ENCODE measurements around the gene NCAM1. TPM values are rescaled to one million over a fixed set of nuclear protein-coding genes. Genes with fewer than 3 reads are reported as not detected.

NCAM1 gene
- total and polyA plus RNA-seq, 9 of the 15 experiments (the other 6 are each of a cell fraction or from before 2014, with no cell fraction given) = 0.09 to 0.23 TPM; not detected in 7

- Histone ChIP-seq H3K27ac (ENCODE audit: extremely low read depth, low read depth, low read length) (no peak overlapping the region), H3K36me3 (ENCODE audit: control insufficient read depth, insufficient read depth, low read length) (no peaks in the 10 kb centered on the region), H3K79me2 (ENCODE audit: control insufficient read depth, insufficient read depth, low read length) (no peaks in the 10 kb centered on the region), H3K9me3 (replicated peaks; ENCODE audit: control insufficient read depth, insufficient read depth, low read depth, low read length) (no peaks in the 10 kb centered on the region), H3K27me3 (ENCODE audit: control insufficient read depth in 2 of 2, insufficient read depth in 2 of 2, low read length in 2 of 2) (peaks cover 11 to 26% of the 10 kb centered on the region in 2 experiments; a peak in 4 of 5 replicates), H3K4me2 (ENCODE audit: insufficient read depth, low read length) (no peak overlapping the region), H3K9me1 (ENCODE audit: control insufficient read depth, insufficient read depth, low read length) (no peaks in the 10 kb centered on the region), H2AFZ (ENCODE audit: low read depth, low read length) (no peak overlapping the region), H3K4me1 (replicated peaks in 1 of 2; ENCODE audit: control insufficient read depth in 2 of 2, insufficient read depth in 2 of 2, low read length in 2 of 2) (no peaks in the 10 kb centered on the region), H3K9ac (ENCODE audit: insufficient read depth in 1 of 2, low read depth in 2 of 2, low read length in 2 of 2) (no peak overlapping the region), H3K4me3 (no peak overlapping the region), H4K20me1 (replicated peaks; ENCODE audit: control insufficient read depth, insufficient read depth, low read length) (no peaks in the 10 kb centered on the region)
- no peak for TF ChIP-seq HMGXB4 (CRISPR knock-in tag; IDR thresholded peaks at IDR 0.05)
- TF ChIP-seq NFXL1 (CRISPR knock-in tag; IDR thresholded peaks at IDR 0.05) = no peak
- TF ChIP-seq HMBOX1 (IDR thresholded peaks at IDR 0.05) = no peak
- TF ChIP-seq RBM25 (IDR thresholded peaks at IDR 0.05; ENCODE audit: low read depth, low read length, severe bottlenecking) = peak; percentile 51
- FAIRE-seq = no peak
- no TSS peak for BruUV-seq (replicated peaks)
- WGBS (ENCODE audit: insufficient coverage, low coverage, missing lambda C conversion rate) = 0% methylated on average over 2 of the region's 2 CpGs
- DNase-seq (ENCODE audit: extremely low read depth in 1 of 4, low spot score in 3 of 4) = no peak
- ChIA-PET POLR2A (interaction anchor here (0.6 to 0.7 kb wide), 2 partner anchors 25 to 251 kb away, joined by 3 read pairs; no protein-coding TSS in a partner anchor), CTCF (ENCODE audit: low intra/inter-chr PET ratio) (no interaction called here)
- intact Hi-C loops (cut with micrococcal nuclease) (no loop called here), in situ Hi-C loops (cut with MboI) (loop anchor here (10.0 kb wide), 1 partner anchor 696 kb away; no protein-coding TSS in a partner anchor)
- ATAC-seq = no peak
These were observed 320.0 kb downstream of the NCAM1 start for GRCh38 chr11:113281052-113281725.

All from K562 (cell line).